Fibroblast of lung (primary cell): ENCODE data around the gene SON. TPM values are rescaled to one million over a fixed set of nuclear protein-coding genes. Genes with fewer than 3 reads are reported as not detected.

Experiments used
- DNase-seq, 2 donors: peaks; one replicate each; pipeline versions ENCODE4 v3.0.0 to v3.0.0-alpha.2; 2010; ENCODE audit warnings: low read depth in 2 of 2
- H2AFZ ChIP-seq: 2 replicates; pipeline ENCODE4 v1.5.1; 2012; ENCODE audit warnings: low read length, control low read depth, inconsistent platforms
- H3K27ac ChIP-seq: 2 replicates; pipeline ENCODE4 v1.5.1; 2011; ENCODE audit warnings: low read length, control low read depth; ENCODE audit not compliant: insufficient read depth
- H3K27me3 ChIP-seq: 2 replicates; pipeline ENCODE4 v1.5.1; 2011; ENCODE audit warnings: mild to moderate bottlenecking, low read length; ENCODE audit not compliant: control insufficient read depth, insufficient read depth
- H3K36me3 ChIP-seq: 2 replicates; pipeline ENCODE4 v1.5.1; 2011; ENCODE audit warnings: low read length; ENCODE audit not compliant: control insufficient read depth, insufficient read depth
- H3K4me1 ChIP-seq: 2 replicates; pipeline ENCODE4 v1.5.1; 2011; ENCODE audit warnings: low read length; ENCODE audit not compliant: control insufficient read depth, insufficient read depth; ENCODE audit errors: extremely low read depth
- H3K4me2 ChIP-seq: 2 replicates; pipeline ENCODE4 v1.5.1; 2011; ENCODE audit warnings: low read length, control low read depth; ENCODE audit not compliant: insufficient read depth; ENCODE audit errors: extremely low read depth
- H3K4me3 ChIP-seq, 4 experiments: fragments of 200-600 bp in 1 of 4; sonication (generic) in 1 of 4; replicated peaks in 1 of 4; 2 replicates each; pipeline ENCODE4 v1.5.1; 2011 to 2016; ENCODE audit warnings: low read length in 4 of 4, low read depth in 3 of 4, mild to moderate bottlenecking in 3 of 4, control low read depth in 2 of 4, inconsistent platforms in 1 of 4, mixed read lengths in 1 of 4; ENCODE audit not compliant: insufficient read depth in 1 of 4; ENCODE audit errors: control extremely low read depth in 1 of 4
- H3K79me2 ChIP-seq: 2 replicates; pipeline ENCODE4 v1.5.1; 2012; ENCODE audit warnings: mild to moderate bottlenecking, low read length, inconsistent platforms; ENCODE audit not compliant: control insufficient read depth, insufficient read depth
- H3K9ac ChIP-seq: 2 replicates; pipeline ENCODE4 v1.5.1; 2011; ENCODE audit warnings: mild to moderate bottlenecking, low read length, control low read depth; ENCODE audit not compliant: insufficient read depth
- H3K9me3 ChIP-seq: 2 replicates; pipeline ENCODE4 v1.5.1; 2012; ENCODE audit warnings: low read depth, low read length; ENCODE audit not compliant: control insufficient read depth, insufficient read depth
- H4K20me1 ChIP-seq: 2 replicates; pipeline ENCODE4 v1.5.1; 2011; ENCODE audit warnings: low read length; ENCODE audit not compliant: control insufficient read depth, insufficient read depth; ENCODE audit errors: extremely low read depth
- EZH2 ChIP-seq: IDR thresholded peaks from 2 replicates; pipeline ENCODE4 v1.5.1; 2012; ENCODE audit warnings: low read length, control low read depth, mild to moderate bottlenecking; ENCODE audit errors: missing control alignments
- polyA plus RNA-seq, 2 donors: library from polyadenylated mRNA; depleted of rRNA in 1 of 2; stranded (reverse) in 1 of 2; unstranded in 1 of 2; fragments of >200 nt; gene quantifications; 2 replicates each; pipeline ENCODE4 v1.2.1, GENCODE V29; 2011 to 2012; ENCODE audit warnings: missing spikeins in 1 of 2
- total RNA-seq: library from RNA; depleted of rRNA; stranded (reverse); fragments of >200 nt; gene quantifications from 2 replicates; pipeline ENCODE4 v1.2.1, GENCODE V29; 2014
- TF ChIP-seq, protein P1 (sequence below), 2 donors: IDR thresholded peaks in 1 of 2; conservative IDR thresholded peaks in 1 of 2; 1 replicate in 1 of 2; 2 replicates in 1 of 2; pipeline ENCODE4 v1.5.1; 2011 to 2012; ENCODE audit warnings: low read length in 2 of 2, control low read depth in 1 of 2, inconsistent platforms in 1 of 2, low read depth in 1 of 2, mild to moderate bottlenecking in 1 of 2

The SON gene
- total and polyA plus RNA-seq, 2 donors (not counting 1 experiment from before 2014, with no cell fraction given): 85.0 to 131 TPM

DNA sequence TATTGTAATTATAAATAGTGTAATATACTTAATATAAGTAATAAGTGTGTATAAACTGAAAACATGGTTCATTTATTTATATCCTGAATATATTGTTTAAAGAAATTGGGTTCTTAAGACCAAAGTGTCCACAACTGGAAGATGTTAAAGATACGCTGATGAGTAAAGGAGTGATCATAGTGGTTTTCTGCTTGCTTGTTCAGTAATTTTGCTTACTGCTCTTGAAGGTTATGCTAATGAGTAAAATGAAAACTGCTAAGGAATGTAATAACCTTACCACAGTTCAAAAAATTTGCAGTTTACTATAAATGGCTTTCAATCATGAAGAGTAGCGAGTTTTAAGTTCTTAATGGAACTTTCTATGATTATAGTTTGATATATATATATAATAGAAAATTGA, 23.7 kb downstream of the SON start:
- Histone ChIP-seq H3K27ac (no peak overlapping the region), H3K36me3 (peaks cover 5% of the 10 kb centered on the region), H3K27me3 (no peaks in the 10 kb centered on the region), H2AFZ (no peak overlapping the region), H3K4me2 (no peak overlapping the region), H3K4me3 (no peak overlapping the region), H4K20me1 (no peaks in the 10 kb centered on the region), H3K9me3 (no peaks in the 10 kb centered on the region), H3K9ac (no peak overlapping the region), H3K4me1 (no peaks in the 10 kb centered on the region), H3K79me2 (peaks cover 28% of the 10 kb centered on the region)
- TF ChIP-seq EZH2: no peak
- TF ChIP-seq, protein P1, sequence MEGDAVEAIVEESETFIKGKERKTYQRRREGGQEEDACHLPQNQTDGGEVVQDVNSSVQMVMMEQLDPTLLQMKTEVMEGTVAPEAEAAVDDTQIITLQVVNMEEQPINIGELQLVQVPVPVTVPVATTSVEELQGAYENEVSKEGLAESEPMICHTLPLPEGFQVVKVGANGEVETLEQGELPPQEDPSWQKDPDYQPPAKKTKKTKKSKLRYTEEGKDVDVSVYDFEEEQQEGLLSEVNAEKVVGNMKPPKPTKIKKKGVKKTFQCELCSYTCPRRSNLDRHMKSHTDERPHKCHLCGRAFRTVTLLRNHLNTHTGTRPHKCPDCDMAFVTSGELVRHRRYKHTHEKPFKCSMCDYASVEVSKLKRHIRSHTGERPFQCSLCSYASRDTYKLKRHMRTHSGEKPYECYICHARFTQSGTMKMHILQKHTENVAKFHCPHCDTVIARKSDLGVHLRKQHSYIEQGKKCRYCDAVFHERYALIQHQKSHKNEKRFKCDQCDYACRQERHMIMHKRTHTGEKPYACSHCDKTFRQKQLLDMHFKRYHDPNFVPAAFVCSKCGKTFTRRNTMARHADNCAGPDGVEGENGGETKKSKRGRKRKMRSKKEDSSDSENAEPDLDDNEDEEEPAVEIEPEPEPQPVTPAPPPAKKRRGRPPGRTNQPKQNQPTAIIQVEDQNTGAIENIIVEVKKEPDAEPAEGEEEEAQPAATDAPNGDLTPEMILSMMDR (conservative IDR thresholded peaks at IDR 0.05 in 1 of 2, IDR thresholded peaks at IDR 0.05 in 1 of 2; ENCODE audit: low read depth in 1 of 2, low read length in 2 of 2): no peak
- peak in 1 of 2 donors; percentile 42 for DNase-seq

DNA sequence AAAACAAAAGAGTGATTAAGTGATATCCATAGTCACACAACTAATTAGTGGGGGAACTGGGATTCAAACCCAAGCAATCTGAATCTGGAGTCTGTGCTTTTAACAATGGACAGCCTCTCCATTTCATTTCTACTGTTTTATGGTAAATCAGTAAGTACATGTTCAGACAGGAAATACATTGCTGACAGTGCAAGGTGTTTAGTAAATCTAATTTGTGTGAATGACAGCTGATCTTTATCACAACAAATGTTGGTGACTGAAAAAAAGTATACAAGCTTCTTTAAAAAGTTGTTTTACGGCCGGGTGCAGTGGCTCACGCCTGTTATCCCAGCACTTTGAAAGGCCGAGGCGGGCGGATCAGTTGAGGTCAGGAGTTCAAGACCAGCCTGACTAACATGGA, 25.1 kb downstream of the SON start:
- Histone ChIP-seq H4K20me1 (no peaks in the 10 kb centered on the region), H2AFZ (no peak overlapping the region), H3K36me3 (peaks cover 6% of the 10 kb centered on the region), H3K27ac (no peak overlapping the region), H3K27me3 (no peaks in the 10 kb centered on the region), H3K79me2 (peaks cover 18% of the 10 kb centered on the region), H3K4me2 (no peak overlapping the region), H3K4me1 (no peaks in the 10 kb centered on the region), H3K9me3 (no peaks in the 10 kb centered on the region), H3K4me3 (no peak overlapping the region), H3K9ac (no peak overlapping the region)
- DNase-seq: no peak
- no peak for TF ChIP-seq EZH2
- TF ChIP-seq, protein P1 (conservative IDR thresholded peaks at IDR 0.05 in 1 of 2, IDR thresholded peaks at IDR 0.05 in 1 of 2; ENCODE audit: low read depth in 1 of 2, low read length in 2 of 2): no peak

DNA sequence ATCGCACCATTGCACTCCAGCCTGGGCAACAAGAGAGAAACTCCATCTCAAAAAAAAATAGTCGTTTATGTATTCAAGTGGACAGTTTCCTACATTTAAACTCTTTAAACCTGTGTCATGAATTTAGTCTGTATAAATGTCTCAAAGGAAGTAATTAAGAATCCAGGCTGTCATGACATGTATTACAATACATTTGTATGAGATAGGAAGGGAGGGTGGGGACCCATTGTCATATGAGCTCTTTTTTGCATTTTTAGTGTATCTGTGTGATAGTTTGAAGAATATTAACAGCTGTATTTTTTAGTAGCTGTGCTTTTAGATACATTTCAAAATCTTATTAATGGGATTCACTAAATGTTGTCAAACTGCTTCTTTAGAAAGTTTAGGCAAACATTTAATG, 25.6 kb downstream of the SON start:
- TF ChIP-seq EZH2: no peak
- TF ChIP-seq, protein P1 (conservative IDR thresholded peaks at IDR 0.05 in 1 of 2, IDR thresholded peaks at IDR 0.05 in 1 of 2; ENCODE audit: low read depth in 1 of 2, low read length in 2 of 2): no peak
- Histone ChIP-seq H3K4me2 (no peak overlapping the region), H3K9ac (no peak overlapping the region), H3K36me3 (peaks cover 6% of the 10 kb centered on the region), H3K9me3 (no peaks in the 10 kb centered on the region), H4K20me1 (no peaks in the 10 kb centered on the region), H3K79me2 (peaks cover 18% of the 10 kb centered on the region), H3K4me1 (no peaks in the 10 kb centered on the region), H3K27me3 (no peaks in the 10 kb centered on the region), H2AFZ (no peak overlapping the region), H3K27ac (no peak overlapping the region), H3K4me3 (no peak overlapping the region)
- no peak for DNase-seq
